PFSK-1 (cell line): ENCODE measurements around the gene RNF26.

Source experiments
- TAF1 ChIP-seq: IDR thresholded peaks from 2 replicates; pipeline ENCODE4 v1.6.1; 2012; ENCODE audit warnings: low read length, control low read depth, borderline replicate concordance; ENCODE audit not compliant: insufficient read depth
- TF ChIP-seq, protein P1 (sequence below), 2 experiments: IDR thresholded peaks; 2 replicates each; pipeline versions ENCODE4 v1.6.1 to v1.8.0; 2011 to 2012; ENCODE audit warnings: low read depth in 2 of 2, low read length in 2 of 2, control low read depth in 1 of 2, inconsistent platforms in 1 of 2, mild to moderate bottlenecking in 1 of 2, moderate library complexity in 1 of 2; ENCODE audit not compliant: insufficient read depth in 1 of 2

DNA sequence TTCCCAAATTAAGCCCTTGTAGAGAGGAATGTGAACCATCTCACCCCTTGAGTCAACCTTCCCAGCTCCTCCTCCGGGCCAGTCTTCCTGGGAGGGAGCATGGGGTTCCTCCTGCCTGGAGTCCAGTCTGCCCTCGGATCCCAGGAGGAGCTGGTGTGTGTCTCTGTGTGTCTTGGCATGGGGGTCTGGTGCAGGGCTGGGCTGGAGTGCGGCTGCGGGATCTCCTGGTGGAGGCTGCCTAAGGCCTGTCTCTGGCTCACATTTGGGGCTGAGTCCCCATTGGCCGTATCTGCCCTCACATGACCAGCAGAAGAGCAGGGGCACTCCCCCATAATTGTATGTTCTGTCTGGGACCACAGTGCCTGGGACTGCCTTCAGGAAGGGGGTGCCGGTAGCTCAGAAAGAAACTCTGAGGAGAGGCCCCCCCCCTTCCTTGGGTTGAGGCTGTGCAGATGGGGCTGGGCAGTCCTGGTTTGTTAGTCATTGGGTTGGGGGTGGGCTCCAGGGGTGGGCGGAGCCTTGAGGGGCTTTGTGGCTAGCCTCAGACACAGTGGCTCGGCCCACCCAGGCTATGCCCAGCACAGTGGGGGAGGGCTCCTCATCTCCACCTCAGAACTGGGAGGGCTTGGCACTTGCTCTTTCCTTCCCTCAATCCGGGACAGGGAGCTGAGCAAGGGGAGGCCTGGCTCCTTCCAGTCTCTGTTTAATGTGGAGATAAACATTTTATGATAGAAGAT, 3.4 kb downstream of the RNF26 start:
- TF ChIP-seq, protein P1, sequence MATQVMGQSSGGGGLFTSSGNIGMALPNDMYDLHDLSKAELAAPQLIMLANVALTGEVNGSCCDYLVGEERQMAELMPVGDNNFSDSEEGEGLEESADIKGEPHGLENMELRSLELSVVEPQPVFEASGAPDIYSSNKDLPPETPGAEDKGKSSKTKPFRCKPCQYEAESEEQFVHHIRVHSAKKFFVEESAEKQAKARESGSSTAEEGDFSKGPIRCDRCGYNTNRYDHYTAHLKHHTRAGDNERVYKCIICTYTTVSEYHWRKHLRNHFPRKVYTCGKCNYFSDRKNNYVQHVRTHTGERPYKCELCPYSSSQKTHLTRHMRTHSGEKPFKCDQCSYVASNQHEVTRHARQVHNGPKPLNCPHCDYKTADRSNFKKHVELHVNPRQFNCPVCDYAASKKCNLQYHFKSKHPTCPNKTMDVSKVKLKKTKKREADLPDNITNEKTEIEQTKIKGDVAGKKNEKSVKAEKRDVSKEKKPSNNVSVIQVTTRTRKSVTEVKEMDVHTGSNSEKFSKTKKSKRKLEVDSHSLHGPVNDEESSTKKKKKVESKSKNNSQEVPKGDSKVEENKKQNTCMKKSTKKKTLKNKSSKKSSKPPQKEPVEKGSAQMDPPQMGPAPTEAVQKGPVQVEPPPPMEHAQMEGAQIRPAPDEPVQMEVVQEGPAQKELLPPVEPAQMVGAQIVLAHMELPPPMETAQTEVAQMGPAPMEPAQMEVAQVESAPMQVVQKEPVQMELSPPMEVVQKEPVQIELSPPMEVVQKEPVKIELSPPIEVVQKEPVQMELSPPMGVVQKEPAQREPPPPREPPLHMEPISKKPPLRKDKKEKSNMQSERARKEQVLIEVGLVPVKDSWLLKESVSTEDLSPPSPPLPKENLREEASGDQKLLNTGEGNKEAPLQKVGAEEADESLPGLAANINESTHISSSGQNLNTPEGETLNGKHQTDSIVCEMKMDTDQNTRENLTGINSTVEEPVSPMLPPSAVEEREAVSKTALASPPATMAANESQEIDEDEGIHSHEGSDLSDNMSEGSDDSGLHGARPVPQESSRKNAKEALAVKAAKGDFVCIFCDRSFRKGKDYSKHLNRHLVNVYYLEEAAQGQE (IDR thresholded peaks at IDR 0.05; ENCODE audit: insufficient read depth in 1 of 2, low read depth in 2 of 2, low read length in 2 of 2), result no peak
- no peak for TF ChIP-seq TAF1
